ENCODE measurements around the gene RBFOX2.

GRCh38 chr22:35728639-35729308, 299.9 kb downstream of the RBFOX2 start:
- TF ChIP-seq FOXP2 (optimal IDR thresholded peaks at IDR 0.05; ENCODE audit: borderline replicate concordance, extremely low read depth, extremely low read length, insufficient read depth), result no peak
- TF ChIP-seq SIN3A (IDR thresholded peaks at IDR 0.05; ENCODE audit: borderline replicate concordance, insufficient read depth, low read length), result no peak
